ENCODE measurements around the gene RTCA.
"Not testable (repeated sequence)": the region's sequence is repeated elsewhere in the genome, so short reads cannot be mapped to it uniquely, and the experiment has no call there.

The RTCA gene

GRCh38 chr1:100264081-100264480 lies 1.9 kb upstream of the RTCA start:
- DNase-seq = not testable (repeated sequence)

- peak; percentile 53 for DNase-seq
These were observed 470 bp upstream of the RTCA start for GRCh38 chr1:100265562-100265930.

GRCh38 chr1:100266741-100267140 lies 725 bp downstream of the RTCA start:
- peak; percentile 3 for DNase-seq

- no peak for DNase-seq
These were observed 1.3 kb downstream of the RTCA start for GRCh38 chr1:100267284-100267683.

- DNase-seq = no peak
These were observed 2.2 kb downstream of the RTCA start for GRCh38 chr1:100268202-100268601.

- no peak for DNase-seq
These were observed 11.8 kb downstream of the RTCA start for GRCh38 chr1:100277866-100278265.

- no peak for DNase-seq
These were observed 13.4 kb downstream of the RTCA start for GRCh38 chr1:100279358-100279923.

- DNase-seq = no peak
These were observed 14.1 kb downstream of the RTCA start for GRCh38 chr1:100279954-100280682.

- DNase-seq = no peak
These were observed 18.6 kb downstream of the RTCA start for GRCh38 chr1:100284591-100284990.

- DNase-seq = no peak
These were observed 21.1 kb downstream of the RTCA start for GRCh38 chr1:100287162-100287561.

- DNase-seq = no peak
These were observed 24.3 kb downstream of the RTCA start for GRCh38 chr1:100290291-100290690.

- no peak for DNase-seq
These were observed 26.7 kb downstream of the RTCA start for GRCh38 chr1:100292711-100293110.

GRCh38 chr1:100296140-100296539 lies 30.1 kb downstream of the RTCA start:
- DNase-seq = no peak

GRCh38 chr1:100296997-100297396 lies 31.0 kb downstream of the RTCA start:
- not testable (repeated sequence) for DNase-seq

- DNase-seq = no peak
These were observed 32.5 kb downstream of the RTCA start for GRCh38 chr1:100298512-100298911.

- DNase-seq = no peak
These were observed 33.7 kb downstream of the RTCA start for GRCh38 chr1:100299521-100300222.

- no peak for DNase-seq
These were observed 34.7 kb downstream of the RTCA start for GRCh38 chr1:100300691-100301090.

GRCh38 chr1:100302739-100303138 lies 36.7 kb downstream of the RTCA start:
- no peak for DNase-seq

- DNase-seq = no peak
These were observed 38.2 kb downstream of the RTCA start for GRCh38 chr1:100304227-100304626.

GRCh38 chr1:100304921-100305320 lies 38.9 kb downstream of the RTCA start:
- DNase-seq = no peak

- DNase-seq = no peak
These were observed 39.9 kb downstream of the RTCA start for GRCh38 chr1:100305954-100306353.

GRCh38 chr1:100306735-100307313 lies 40.8 kb downstream of the RTCA start:
- DNase-seq = no peak

GRCh38 chr1:100308777-100309176 lies 42.8 kb downstream of the RTCA start:
- no peak for DNase-seq

GRCh38 chr1:100309863-100310262 lies 43.8 kb downstream of the RTCA start:
- no peak for DNase-seq
